ENCODE results near the gene STAP2.

STAP2 gene

DNA sequence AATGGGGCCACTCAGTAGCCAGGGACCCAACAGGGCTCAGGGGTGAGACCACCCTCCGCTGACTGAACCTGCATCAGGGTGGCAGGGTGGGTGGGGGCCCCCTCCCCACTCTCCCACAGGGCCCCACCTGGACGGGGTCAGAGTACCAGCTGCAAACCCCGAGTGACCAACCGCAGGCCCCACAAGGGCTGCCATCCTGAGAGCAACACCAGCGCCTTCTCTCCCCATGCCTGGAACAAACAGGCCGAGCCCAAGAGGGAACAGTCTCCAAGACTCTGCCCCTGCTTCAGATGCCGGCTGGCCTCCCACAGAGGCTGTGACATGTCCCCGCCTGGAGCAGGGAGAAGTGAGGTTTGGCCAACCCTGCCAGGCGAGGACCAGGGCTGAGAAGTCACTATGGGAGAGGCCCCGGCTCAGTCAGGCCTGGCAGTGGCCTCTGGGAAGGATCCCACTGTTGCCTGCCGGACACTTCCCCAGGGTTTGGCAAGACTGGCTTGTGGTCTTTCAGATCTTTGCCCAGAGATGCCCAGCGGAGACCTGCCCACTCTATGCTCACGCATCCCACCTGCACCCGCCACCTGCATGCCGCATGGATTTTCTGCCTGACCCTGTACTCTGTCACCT lies 31.9 kb upstream of the STAP2 start:
- no peak for DNase-seq (ENCODE audit: low read depth in 2 of 2)

DNA sequence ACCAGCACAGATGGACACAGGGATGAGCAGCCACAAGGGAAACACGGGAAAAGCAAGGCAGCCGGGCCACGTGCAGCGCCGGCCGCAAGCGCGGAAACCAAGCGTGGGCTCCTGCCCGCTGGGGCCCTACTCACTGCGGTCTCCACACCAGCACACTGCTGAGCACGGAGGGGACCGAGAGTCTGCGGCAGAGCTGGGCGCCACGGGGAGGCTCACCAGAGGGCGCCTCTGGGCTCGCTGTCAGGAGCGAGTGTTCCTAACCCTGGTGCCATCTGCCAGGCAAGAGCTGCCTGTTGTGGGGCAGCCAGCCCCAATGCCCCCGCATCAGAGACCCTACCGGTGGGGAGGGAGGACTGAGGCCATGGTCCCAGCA lies 31.2 kb upstream of the STAP2 start:
- DNase-seq (ENCODE audit: low read depth in 2 of 2) = peak; percentile 45 to 47

DNA sequence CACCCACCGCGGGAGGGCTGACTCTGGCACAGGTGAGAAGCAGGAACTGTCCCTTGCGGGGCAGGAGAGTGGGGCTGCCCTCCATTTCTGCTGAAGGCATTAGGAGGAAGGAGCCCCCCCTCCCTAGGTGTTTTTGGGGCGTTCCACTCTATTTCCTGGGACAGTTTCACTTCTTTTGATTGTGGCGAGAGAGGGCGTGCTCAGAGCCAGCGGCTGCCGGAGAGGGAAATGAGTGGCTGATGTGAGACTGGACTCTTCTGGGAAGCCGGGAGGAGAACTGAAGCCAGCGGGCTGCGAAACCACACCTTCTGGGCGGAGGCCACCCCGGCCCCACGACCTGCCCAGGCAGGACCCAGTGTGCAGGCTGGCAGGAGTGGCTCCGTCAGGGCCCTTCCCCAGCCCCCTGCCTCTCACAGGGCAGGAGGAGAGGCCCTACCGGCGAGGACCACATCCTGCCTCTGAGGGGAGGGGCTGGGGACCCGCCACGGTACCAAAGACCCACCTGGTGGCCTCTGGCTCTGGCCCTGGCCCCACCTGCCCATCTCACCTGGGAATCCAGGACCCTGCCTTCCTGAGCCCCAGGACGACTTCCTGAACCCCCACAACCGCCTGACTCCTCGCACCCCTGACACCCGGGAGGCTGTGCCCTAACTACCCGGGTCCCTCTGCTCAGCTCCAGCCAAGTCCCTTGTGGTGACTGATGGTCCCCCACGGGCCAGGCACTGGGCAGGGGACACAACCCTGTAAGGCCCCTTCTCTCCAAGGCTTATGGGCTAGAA lies 30.7 kb upstream of the STAP2 start:
- peak; percentile 24 to 34 for DNase-seq (ENCODE audit: low read depth in 2 of 2)

DNA sequence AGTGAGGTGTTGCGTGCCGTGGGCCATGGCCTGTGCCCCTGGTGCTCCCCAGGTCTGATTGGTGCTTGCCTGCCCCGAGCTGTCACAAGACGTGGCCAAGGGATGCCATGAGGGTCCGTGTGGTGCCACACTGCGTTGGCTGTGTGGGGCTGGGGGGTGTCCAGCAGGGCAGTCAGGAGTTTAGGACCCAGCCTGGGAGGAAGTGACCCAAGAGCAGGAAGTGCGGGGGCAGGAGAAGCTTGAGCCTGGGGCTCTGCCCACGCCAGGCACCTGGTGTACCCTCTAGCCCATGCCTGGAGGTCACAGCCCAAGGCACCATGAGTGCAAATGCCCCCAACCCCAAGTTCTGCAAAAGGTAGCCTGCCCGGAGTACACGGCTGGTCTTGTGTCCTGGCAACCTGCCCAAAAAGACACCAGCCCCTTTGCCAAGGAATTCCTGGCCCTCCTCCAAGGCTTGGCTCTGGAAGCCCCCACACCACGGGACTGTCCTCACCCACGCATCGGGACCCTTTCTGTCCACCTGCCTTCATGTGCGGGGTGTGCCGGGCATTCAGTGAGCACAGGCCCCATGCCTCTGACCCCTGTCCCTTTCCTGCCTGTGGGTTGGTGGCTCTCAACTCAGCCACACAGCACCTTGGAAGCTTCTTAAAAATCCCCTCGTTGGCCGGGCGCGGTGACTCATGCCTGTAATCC lies 29.6 kb upstream of the STAP2 start:
- no peak for DNase-seq (ENCODE audit: low read depth in 2 of 2)

DNA sequence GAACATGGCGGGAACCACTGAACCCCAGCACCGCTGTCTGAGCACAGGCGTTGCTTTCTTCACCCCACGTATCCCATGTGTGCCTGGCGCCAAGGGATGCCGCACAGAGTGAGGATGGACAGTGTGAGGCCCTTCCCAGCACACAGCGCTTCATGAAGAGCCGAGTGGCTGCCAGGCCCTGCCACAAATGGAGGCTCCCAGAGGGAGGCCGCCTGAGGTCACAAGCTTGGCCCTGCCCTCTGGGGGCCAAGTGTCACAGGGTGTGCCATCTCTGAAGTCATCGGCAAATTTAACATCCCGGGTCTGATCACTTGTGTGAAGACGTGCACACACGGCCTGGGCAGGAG lies 29.1 kb upstream of the STAP2 start:
- no peak for DNase-seq (ENCODE audit: low read depth in 2 of 2)

DNA sequence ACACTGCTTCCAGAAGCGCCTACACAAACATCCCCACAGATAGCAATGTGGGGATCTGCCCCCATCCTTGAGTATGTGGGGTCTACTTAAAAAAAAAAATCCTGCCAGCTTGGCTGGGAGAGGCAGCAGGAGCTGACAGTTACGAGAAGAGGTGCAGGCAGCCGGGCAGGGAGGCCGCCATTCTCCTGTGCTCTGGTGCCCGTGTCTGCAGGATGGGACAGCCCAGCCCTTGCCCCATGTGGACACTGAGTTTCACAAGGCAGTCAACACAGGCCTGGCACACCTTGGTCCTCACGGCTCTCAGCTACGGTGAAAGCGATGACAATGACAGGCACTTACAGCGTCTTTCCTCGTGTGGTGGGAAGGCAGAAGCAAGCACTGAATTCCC lies 28.7 kb upstream of the STAP2 start:
- no peak for DNase-seq (ENCODE audit: low read depth in 2 of 2)

DNA sequence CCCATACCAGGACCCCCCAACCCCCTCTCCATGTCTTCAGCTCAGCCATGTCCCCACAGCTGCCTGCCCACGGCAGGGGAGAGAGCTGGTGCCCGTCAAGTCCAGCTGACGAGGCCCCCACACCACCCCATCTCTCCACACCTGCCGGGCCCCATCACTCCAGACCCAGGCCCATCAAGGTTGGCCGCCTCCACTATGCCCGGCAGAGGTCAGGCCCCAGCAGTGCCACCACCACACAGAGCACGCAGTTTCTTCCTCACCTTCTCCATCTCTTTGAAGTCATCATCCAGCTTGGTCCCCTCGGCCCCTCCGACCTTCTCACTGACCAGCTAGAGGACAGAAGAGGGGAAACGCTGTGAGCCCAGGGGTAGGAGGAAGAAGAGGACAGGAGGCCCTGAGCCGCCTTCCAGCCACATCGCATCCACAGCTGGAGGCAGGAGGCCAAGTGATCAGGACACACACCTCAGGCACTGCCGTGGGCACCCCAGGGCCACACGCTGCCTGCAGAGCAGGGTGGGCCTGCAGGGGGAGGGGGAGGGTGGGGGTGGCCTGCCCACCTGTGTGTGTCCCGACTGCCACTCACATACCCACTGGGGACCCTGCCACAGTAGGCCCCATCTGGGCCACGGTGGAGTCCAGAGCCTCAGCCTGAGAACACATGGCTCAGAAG lies 28.2 kb upstream of the STAP2 start:
- no peak for DNase-seq (ENCODE audit: low read depth in 2 of 2)

DNA sequence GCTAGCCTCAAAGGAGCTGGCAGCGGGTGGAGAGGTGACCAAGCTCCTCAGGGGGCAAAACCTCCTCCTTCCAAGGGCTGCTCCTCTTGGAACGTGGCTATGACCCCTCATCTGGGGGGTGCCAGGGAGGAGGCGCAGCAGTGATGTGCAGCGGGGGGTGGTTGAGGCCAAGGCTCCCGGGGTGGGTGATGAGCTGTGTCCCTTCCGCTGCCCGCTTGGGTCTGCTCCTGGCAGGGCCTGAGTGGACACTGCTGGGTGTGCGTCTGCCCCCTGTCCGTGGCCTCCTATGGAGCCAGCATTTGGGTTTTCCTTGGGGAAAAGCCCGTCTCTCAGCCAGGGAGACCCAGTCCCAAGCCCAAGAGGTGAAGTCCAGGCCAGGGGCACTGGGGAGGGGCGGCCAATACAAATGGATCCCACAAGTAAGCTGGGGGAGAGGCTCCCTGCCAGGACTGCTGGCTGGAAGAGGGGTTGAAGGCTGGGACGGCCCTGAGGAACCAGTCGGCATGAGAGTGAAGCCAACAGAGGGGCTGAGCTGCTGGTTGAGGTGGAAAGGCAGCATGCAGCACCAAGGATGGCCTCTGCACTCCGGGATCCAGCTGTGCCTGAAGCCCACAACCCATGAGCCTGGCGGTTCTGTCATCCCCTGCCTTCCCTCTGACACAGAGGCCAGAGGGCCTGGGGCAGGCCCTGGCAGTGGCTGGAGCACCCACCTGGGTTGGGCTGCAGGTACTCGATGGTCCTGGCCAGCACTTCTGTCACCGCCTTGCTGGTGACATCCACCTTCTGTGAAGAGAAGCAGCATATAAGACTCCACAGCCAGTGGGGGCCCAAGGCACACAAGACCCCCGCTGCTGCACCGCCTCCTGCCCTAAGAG lies 27.4 kb upstream of the STAP2 start:
- DNase-seq (ENCODE audit: low read depth in 2 of 2) = no peak

DNA sequence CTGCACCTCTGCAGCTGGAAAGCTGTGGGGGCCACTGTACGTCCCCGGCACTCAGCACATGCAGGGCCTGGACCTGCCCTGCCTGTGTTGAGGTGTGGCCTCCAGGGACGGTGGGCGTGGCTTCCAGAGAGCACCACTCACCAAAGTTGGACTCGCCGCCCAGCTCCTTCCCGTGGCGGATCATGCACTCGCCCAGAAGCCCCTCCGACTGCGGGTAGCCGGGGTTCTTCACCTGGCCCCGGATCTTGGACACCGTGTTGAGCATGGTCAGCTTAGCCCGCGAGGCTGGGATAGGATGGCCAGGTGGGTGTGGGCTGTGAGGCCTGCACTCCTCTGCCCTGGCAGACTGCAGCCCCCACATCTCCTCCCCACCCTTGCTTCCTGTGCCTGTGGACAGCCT lies 26.7 kb upstream of the STAP2 start:
- no peak for DNase-seq (ENCODE audit: low read depth in 2 of 2)

DNA sequence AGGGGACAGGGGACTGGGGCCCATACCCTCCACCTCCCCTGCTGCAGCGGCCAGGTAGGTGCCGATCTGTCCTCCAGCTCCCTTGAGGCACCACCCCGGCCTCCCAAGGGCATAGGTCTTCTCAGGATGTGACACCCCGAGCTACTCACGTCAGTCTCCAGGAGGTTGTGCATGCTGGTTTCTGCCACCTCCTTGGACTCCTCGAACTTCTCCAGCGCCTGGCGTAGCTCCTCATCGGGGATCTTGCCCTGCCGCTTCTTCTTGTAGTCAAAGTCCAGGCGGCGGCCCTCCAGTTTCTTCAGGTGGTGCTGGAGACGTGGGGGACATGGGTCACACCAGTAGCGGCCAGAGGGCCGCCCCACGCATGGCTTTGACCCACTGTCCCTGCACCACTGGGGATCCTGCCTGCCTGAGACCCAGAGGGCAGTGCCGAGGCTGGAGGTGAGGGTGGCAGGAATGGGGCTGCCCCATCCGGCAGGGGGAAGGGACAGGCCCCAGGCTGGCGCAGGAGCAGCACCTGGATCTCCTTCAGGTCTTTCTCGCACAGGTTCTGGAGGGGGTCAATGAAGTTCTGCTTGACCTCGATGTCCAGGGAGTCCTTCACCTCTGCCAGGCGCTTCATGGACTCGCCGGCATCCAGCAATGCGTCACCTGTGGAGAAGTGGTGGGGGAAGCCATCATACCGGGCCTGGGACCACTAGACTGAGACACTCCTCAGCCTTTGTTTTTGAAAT lies 25.1 kb upstream of the STAP2 start:
- no peak for DNase-seq (ENCODE audit: low read depth in 2 of 2)

DNA sequence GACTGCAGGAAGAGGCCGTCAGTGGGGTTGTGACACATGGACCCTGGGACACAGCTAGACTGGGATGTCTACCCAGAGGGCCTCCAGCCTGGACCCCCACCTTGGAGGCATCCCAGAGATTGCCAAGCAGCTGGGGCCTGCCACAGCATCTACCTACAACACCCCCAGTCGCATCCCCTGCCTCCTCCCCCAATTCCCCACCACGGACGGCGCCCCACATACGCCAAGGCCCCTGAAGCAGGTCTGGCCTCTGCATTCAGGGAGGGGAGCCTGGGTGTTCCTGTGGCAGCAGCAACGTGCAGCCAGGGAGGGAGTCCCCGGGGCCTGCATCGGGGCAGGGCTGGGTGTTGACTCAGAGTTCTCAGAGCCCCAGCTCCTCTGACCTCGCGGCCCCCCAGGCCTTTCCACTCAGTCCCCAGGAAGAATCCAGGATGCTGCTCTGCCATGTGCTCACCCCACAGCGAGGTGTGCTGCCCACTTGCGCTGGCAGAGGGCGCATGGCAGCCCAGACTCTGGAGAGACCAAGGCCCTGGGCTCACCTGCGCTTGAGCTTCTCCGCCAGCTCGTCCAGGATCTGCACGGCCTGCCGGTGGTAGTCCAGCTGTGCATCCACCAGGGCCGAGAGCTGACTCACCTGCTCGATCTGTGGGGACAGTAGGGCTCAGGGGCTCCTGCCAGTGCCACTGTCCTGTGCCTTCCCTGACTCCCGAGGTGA lies 24.4 kb upstream of the STAP2 start:
- DNase-seq (ENCODE audit: low read depth in 2 of 2) = no peak

DNA sequence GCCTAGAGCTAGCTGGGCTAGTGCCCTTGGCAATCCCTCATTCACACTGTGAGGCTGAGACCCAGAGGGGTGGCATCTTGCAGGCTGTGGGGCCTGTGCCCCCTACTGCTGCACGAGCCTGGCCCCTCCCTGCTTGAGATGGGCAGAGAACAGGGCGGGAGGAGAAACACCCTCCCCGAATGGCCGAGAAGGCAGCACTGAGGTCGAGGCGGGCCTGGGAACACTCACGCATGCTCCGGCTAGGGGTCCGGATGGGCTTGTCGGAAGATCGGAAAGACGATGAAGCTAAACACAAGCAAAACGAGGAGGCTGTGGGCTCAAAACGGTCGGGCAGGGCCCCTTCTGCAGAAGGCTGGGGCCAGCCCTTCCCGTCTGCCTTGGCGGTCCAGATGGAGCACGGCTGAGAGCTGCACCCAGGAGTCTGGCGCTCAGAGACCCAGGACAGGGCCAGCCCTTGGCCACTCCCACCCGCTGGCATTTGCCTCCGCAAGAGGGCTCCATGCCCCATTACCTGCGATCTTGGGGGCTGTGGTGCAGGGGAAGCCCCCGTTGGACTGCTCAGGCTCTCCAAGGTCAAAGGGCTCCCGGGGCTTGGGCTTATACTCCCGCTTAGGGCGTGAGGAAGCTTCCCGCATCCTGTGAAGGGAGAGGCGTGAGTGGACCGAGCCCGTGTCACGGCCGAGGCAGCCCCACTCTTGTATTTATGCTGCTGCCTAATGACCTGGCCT lies 23.6 kb upstream of the STAP2 start:
- DNase-seq (ENCODE audit: low read depth in 2 of 2) = no peak

DNA sequence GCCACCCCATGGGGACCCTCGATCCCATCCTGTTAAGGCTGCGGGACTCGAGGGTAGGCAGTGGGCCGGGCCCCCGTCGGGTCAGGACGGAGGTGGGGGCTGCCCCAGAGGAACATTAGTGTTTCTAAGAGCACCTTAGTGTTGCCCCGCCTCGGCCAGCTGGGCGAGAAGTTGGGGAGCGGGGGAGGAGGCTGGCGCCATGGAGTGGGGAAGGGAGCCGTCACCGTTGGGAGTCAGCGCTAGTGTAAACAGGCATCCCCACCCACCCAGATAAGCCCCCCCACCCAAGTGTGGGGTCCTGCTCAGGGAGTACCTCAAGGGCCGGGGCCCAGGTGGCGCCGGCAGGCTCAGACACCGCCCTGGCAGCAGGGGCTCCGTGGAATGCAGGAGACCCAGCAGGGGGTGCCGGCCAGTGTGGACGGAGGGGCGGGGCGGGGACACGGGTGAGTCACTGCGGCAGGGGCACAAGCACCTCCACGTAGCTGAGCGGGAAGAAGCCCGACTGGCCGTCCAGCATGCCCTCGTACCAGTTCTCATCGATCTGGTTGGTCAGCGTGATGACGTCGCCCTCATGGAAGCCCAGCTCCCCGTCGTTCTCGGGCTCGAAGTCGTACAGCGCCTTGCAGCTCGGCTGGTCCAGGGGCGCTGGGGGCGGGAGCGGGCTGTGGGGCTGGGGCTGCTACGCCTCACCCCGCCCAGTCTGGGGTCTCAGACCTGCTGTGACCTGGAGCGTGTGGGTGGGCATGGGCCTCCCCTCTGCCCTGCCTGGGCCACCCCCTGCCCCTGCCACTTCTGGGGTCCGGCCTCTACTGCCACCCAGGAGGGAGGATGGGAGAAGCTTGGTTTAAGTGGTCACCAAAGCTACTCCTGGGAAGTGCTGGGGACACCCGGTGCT lies 22.8 kb upstream of the STAP2 start:
- no peak for DNase-seq (ENCODE audit: low read depth in 2 of 2)

DNA sequence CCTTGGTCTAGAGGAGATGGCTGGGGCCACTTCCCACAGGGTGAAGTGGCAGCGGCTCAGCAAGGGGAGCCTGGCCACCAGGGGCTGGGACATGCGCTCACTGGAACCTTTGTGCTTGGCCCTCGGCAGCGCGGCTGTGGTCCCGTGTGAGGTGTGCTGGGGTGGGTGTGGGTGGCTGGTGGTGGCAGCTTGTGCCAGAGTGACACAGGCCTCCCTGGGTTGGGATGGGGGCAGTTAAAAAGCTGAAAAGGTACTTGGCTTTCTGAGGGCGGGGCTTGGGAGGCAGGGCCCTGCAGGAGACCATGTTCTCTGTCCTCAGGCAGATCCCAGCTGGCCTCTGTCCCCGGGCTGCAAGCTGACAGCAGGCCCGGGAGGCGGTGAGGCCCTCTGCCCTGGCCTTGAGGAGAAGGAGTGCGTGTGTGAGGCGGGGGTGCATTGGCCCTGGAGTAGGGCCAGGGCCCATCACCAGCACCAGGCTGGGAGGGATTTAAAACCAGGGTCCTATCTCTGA lies 22.1 kb upstream of the STAP2 start:
- no peak for DNase-seq (ENCODE audit: low read depth in 2 of 2)

DNA sequence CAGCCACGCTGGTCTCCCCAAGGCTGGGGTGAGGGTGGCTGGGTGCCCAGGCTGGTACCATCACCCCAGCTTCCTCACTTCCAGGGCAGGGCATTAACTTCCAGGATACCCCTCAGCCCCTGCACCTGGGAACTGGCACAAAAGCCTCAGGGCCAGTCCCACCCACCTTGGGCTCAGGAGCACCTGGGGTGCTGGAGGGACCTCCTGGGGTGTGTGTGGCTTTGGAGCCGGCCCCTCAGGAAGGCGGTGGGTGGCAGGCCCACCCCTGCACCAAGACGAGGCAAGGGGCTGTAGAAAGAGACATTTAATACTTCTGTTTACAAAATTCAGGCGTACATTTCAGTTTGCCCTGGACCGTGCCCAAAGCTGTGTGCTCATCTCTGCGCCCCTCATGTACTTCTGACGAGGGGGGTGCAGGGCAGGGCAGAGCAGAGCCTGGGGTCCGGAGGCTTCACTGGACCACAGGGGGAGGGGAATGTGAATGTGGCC lies 21.5 kb upstream of the STAP2 start:
- no peak for DNase-seq (ENCODE audit: low read depth in 2 of 2)

DNA sequence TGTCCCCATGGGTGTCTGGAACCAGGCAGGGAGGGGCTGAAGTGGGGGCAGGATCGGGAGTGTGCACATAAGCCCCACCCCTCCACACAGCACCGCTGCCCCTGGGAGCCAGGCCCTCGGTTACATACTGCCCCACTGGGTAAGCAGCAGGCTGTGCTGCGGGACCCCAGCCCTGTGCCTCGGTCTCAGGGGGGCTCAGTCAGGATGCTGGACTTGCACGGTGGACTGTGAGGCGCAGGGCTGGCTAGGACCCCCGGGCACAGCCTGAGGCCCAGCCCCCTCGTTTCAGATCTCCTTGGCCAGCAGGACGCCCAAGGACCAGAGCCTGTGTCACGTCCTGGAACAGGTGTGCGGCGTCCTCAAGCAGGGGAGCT lies 21.0 kb upstream of the STAP2 start:
- no peak for DNase-seq (ENCODE audit: low read depth in 2 of 2)

DNA sequence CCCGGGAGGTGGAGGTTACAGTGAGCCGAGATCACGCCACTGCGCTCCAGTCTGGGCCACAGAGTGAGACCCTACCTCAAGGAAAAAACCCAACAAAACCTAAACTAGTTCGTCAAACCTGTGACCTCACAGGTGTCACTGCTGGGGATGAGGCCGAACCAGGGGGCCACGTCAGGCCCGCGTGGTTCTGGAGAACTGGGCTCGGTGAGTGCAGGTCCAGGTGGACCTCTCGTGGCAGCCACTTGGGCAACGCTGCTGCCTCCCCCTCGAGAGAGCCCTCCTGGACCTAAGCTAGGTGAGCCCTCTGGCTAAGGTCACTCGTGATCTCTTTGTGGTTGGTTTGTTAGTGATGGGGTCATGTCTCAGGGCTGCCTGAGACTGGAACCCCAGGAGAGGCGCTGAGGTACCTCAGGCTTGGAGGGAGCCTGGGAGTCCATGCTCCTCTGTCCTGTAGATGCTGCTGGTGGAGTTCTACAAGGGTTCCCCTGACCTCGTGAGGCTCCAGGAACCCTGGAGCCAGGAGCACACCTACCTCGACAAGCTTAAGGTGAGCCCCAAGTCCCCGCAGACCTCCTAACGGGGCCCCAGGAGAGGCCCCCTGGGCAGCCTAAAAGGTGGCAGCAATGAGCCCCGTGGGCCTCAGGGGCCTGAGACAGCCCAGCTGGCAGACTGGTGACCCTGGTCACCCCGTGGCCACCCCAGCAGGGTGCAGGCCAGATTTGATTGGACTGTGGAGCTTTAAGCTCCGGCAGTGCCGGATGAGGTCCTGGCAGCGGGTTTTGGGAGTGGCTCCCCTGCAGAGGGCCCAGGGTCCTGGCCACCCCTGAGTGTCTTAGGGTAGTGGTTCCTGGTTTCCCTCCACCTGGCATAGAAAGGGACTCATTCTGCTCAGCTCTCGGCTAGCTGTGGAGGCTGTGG lies 20.3 kb upstream of the STAP2 start:
- DNase-seq (ENCODE audit: low read depth in 2 of 2) = no peak

Data from stimulated activated CD8-positive, alpha-beta memory T cell treated with anti-CD3 and anti-CD28 coated beads, Interleukin-7, amount 100 ng/mL, for 1 hour (primary cell).